Measurements from ENCODE around the gene PDAP1.

DNA sequence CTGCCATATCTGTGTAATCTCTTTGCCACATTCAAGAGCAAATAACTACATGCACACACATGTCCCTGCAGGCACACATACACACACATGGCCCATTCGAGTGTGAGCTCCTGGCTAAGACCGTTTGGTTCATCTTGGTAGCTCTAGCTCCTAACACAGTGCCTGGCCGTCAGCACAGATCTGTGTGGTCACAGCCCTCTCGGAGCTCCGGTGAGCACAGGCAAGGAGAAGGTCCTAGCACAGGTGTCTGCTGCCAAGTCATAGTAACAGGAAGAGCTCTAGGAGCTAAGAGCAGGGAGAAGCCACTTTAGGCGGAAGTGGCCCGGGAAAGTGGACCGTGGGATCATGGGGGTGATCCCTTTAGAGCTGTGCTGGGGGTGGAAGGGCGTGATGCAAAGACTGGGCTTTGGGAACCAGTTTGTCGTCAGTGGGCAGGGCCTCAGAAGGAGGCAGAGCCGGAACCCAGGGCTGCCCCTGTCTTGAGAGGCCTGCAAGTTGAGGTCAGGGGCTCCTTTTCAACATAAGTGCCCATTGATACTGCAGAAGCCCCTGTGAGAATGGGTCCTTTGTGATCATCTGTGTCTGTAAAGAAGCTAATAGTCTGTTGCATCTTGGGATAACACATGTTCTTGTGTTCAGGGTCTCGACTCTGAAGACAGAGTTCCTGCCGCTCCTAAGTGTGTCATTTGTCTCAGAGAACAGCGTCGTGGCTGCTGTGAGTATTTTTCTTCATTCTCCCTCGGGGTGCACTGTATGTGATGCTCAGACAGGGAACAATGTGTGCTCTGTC, 50.5 kb downstream of the PDAP1 start:
- TF ChIP-seq, protein P1, sequence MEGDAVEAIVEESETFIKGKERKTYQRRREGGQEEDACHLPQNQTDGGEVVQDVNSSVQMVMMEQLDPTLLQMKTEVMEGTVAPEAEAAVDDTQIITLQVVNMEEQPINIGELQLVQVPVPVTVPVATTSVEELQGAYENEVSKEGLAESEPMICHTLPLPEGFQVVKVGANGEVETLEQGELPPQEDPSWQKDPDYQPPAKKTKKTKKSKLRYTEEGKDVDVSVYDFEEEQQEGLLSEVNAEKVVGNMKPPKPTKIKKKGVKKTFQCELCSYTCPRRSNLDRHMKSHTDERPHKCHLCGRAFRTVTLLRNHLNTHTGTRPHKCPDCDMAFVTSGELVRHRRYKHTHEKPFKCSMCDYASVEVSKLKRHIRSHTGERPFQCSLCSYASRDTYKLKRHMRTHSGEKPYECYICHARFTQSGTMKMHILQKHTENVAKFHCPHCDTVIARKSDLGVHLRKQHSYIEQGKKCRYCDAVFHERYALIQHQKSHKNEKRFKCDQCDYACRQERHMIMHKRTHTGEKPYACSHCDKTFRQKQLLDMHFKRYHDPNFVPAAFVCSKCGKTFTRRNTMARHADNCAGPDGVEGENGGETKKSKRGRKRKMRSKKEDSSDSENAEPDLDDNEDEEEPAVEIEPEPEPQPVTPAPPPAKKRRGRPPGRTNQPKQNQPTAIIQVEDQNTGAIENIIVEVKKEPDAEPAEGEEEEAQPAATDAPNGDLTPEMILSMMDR (IDR thresholded peaks at IDR 0.05), result no peak
- TF ChIP-seq POLR2A (IDR thresholded peaks at IDR 0.05; ENCODE audit: low read depth), result no peak
- TF ChIP-seq POLR2AphosphoS5 (IDR thresholded peaks at IDR 0.05), result no peak
